Karpas-422 (cell line): Measurements from ENCODE around the gene BAHCC1. TPM values are rescaled to one million over a fixed set of nuclear protein-coding genes. Genes with fewer than 3 reads are reported as not detected.

Experiments used
- DNase-seq: peaks from one replicate; pipeline ENCODE4 v3.0.0-alpha.2; 2015
- H2AFZ ChIP-seq: fragments of 200-600 bp; sonication (generic); 2 replicates; pipeline ENCODE4 v1.6.1; 2014; ENCODE audit warnings: antibody characterized with exemption, low read length, mixed read lengths
- H3K27ac ChIP-seq: fragments of 200-600 bp; sonication (generic); 2 replicates; pipeline ENCODE4 v1.5.1; 2014; ENCODE audit warnings: mild to moderate bottlenecking, low read length, moderate library complexity
- H3K27me3 ChIP-seq: fragments of 200-600 bp; sonication (generic); 2 replicates; pipeline ENCODE4 v1.6.1; 2014; ENCODE audit warnings: low read length, mixed read lengths
- H3K36me3 ChIP-seq: fragments of 200-600 bp; sonication (generic); 2 replicates; pipeline ENCODE4 v1.6.1; 2014; ENCODE audit warnings: low read length, mixed read lengths; ENCODE audit not compliant: insufficient read depth
- H3K4me1 ChIP-seq: fragments of 200-600 bp; sonication (generic); 2 replicates; pipeline ENCODE4 v1.6.1; 2014; ENCODE audit warnings: mild to moderate bottlenecking, low read length, mixed read lengths
- H3K4me2 ChIP-seq: fragments of 200-600 bp; sonication (generic); 2 replicates; pipeline ENCODE4 v1.6.1; 2014; ENCODE audit warnings: low read length, low read depth, mild to moderate bottlenecking; ENCODE audit not compliant: poor library complexity, severe bottlenecking
- H3K4me3 ChIP-seq: fragments of 200-600 bp; sonication (generic); 2 replicates; pipeline ENCODE4 v1.5.1; 2014; ENCODE audit warnings: mild to moderate bottlenecking, antibody characterized with exemption, low read length, mixed read lengths
- H3K79me2 ChIP-seq: fragments of 200-600 bp; sonication (generic); 2 replicates; pipeline ENCODE4 v1.6.1; 2014; ENCODE audit warnings: mild to moderate bottlenecking, low read length, mixed read lengths
- H3K9ac ChIP-seq: fragments of 200-600 bp; sonication (generic); 2 replicates; pipeline ENCODE4 v1.6.0; 2014; ENCODE audit warnings: low read length
- H3K9me2 ChIP-seq: fragments of 200-600 bp; sonication (generic), shearing (Covaris generic); replicated peaks from 2 replicates; pipeline ENCODE4 v1.6.0; 2014; ENCODE audit warnings: mild to moderate bottlenecking, low read length, moderate library complexity; ENCODE audit not compliant: insufficient read depth
- H3K9me3 ChIP-seq: fragments of 300-700, 200-600 bp; sonication (generic); 2 replicates; pipeline ENCODE4 v1.6.1; 2014; ENCODE audit warnings: low read length, mixed read lengths
- H4K20me1 ChIP-seq: fragments of 200-600 bp; sonication (generic); 2 replicates; pipeline ENCODE4 v1.6.1; 2014; ENCODE audit warnings: mild to moderate bottlenecking, antibody characterized with exemption, low read length, low read depth; ENCODE audit not compliant: insufficient read depth
- total RNA-seq: library from RNA; depleted of rRNA; stranded (reverse); fragments of >200 nt; shearing (Covaris generic); gene quantifications from 2 replicates; pipeline ENCODE4 v1.2.3, GENCODE V29; 2014; ENCODE audit warnings: low replicate concordance

Gene BAHCC1
- total RNA-seq, 1 experiment from 2014 or later = not detected

DNA sequence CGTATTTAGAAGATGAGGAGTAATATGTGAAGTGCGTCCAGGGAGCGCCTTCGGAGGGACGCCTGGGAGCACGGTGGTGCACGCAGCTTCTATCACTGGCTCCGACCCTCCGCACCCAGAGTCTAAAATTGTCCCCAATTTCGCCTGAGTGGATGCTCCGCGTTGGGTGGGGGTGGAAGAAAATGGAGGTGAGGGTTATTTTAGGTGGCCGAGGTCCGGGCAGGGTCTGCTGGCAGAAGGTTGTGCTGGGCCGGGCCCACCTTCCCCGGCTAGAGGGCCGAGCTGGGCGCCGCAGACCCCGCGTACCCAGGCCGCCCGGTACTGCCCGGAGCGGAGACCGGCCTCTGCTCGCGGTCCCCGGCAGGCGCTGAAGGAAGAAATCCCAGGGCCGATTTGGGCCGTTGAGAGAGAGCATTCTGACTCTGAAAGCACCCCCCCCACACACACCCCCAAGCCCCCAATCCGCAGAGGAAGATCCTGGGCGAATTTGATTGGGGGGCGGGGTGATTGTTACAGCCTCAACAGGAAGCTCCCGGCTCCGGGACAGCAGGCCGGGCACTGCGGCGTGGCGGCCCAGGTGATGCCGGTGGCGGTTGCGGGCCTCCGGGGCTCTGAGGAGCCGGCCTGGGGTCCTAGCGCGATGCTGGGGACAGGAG lies 3.0 kb downstream of the BAHCC1 start:
- H3K4me3 ChIP-seq = no peak overlapping the region
- no peak overlapping the region for H3K4me2 ChIP-seq
- H3K9ac ChIP-seq = no peak overlapping the region
- H3K9me2 ChIP-seq = no peaks in the 10 kb centered on the region
- no peaks in the 10 kb centered on the region for H3K9me3 ChIP-seq
- H3K27ac ChIP-seq = no peak overlapping the region
- no peaks in the 10 kb centered on the region for H4K20me1 ChIP-seq
- no peaks in the 10 kb centered on the region for H3K79me2 ChIP-seq
- peaks cover 7% of the 10 kb centered on the region for H3K4me1 ChIP-seq
- no peaks in the 10 kb centered on the region for H3K27me3 ChIP-seq
- DNase-seq = no peak
- no peaks in the 10 kb centered on the region for H3K36me3 ChIP-seq
- no peak overlapping the region for H2AFZ ChIP-seq

- Histone ChIP-seq H3K79me2 (no peaks in the 10 kb centered on the region), H2AFZ (no peak overlapping the region), H3K9me2 (no peaks in the 10 kb centered on the region), H3K9ac (no peak overlapping the region), H3K36me3 (no peaks in the 10 kb centered on the region), H4K20me1 (no peaks in the 10 kb centered on the region), H3K27me3 (no peaks in the 10 kb centered on the region), H3K4me1 (peaks cover 7% of the 10 kb centered on the region), H3K27ac (no peak overlapping the region), H3K4me2 (no peak overlapping the region), H3K9me3 (no peaks in the 10 kb centered on the region), H3K4me3 (no peak overlapping the region)
- no peak for DNase-seq
These were observed 3.7 kb downstream of the BAHCC1 start for GRCh38 chr17:81398832-81399411.

DNA sequence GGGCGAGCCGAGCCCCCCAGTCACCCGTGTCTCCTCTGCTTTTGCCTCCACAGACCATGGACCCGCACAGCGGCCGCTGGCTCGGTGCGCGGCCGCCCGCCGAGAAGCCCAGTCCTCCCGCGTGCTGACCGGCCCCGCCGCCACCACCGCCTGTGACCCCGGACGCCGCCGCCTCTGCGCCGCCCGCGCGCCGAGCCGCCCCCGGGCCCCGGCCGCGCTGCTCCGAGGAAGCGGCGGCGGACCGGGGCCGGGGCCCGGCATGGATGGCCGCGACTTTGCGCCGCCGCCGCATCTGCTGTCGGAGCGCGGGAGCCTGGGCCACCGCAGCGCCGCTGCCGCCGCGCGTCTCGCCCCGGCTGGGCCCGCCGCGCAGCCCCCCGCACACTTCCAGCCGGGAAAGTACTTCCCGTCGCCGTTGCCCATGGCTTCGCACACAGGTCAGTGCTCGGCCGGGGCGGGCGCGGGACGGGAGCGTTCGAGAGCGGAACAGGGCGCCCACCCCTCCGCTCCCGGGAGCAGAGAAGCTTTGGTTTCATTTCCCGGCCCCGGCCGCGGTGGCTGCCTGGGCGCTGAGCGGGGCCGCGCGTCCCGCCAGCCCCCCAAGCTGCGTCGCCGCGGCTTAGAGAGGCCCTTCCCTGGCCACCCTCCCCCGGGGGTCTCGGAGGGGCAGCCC lies 4.4 kb downstream of the BAHCC1 start:
- DNase-seq = no peak
- Histone ChIP-seq H3K4me2 (no peak overlapping the region), H3K4me3 (no peak overlapping the region)

DNA sequence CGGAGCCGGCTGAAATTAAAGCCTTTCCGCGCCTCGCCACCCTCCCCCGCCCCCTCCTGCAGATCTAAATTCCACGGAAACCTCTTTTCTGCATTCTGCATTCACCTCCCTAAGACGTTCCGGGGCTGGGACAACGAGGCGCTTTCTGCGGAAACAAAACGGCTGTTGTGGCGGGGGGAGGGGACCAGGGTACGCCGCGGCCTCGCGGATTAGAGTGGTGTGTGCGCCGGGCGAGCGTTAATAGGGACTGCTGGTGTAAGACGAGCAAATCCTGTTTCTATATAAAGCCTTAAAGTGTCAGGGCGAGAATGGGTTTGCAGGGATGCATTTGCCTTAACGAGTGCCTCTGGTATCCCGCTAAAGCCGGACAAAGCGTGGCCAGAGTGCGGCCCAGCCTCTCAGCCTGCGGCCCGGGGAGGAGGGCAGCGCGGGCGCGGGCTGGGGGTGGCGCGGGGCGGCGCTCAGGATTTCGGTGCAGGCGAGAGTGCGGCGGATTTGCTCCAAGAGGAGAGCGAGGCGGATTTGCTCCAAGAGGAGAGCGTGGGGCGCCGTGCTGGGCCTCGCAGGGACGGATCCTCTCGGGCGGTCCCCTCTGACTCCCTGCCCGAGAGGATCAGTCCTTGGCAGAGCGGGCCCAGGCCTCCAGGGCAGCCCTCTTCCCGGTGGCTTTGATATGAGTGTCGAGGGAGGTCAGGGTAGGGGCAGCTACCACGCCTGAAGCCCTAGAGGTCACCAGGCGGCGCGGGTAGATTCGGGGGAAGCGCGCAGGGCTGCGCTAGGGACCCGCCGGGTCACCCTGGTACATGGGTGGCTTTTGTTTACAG lies 5.1 kb downstream of the BAHCC1 start:
- H2AFZ ChIP-seq = no peak overlapping the region
- H3K27ac ChIP-seq = no peak overlapping the region
- no peaks in the 10 kb centered on the region for H3K79me2 ChIP-seq
- no peaks in the 10 kb centered on the region for H4K20me1 ChIP-seq
- no peak for DNase-seq
- no peaks in the 10 kb centered on the region for H3K27me3 ChIP-seq
- peaks cover 7% of the 10 kb centered on the region for H3K4me1 ChIP-seq
- H3K9me2 ChIP-seq = no peaks in the 10 kb centered on the region
- H3K9me3 ChIP-seq = no peaks in the 10 kb centered on the region
- no peak overlapping the region for H3K9ac ChIP-seq
- H3K36me3 ChIP-seq = no peaks in the 10 kb centered on the region
- no peak overlapping the region for H3K4me2 ChIP-seq
- no peak overlapping the region for H3K4me3 ChIP-seq

More for the DNA sequence above, 4.4 kb downstream of the BAHCC1 start:
- Histone ChIP-seq H3K9ac (no peak overlapping the region), H3K36me3 (no peaks in the 10 kb centered on the region), H3K9me2 (no peaks in the 10 kb centered on the region), H3K27ac (no peak overlapping the region), H3K9me3 (no peaks in the 10 kb centered on the region), H4K20me1 (no peaks in the 10 kb centered on the region), H3K27me3 (no peaks in the 10 kb centered on the region), H3K4me1 (peaks cover 7% of the 10 kb centered on the region), H3K79me2 (no peaks in the 10 kb centered on the region), H2AFZ (no peak overlapping the region)

DNA sequence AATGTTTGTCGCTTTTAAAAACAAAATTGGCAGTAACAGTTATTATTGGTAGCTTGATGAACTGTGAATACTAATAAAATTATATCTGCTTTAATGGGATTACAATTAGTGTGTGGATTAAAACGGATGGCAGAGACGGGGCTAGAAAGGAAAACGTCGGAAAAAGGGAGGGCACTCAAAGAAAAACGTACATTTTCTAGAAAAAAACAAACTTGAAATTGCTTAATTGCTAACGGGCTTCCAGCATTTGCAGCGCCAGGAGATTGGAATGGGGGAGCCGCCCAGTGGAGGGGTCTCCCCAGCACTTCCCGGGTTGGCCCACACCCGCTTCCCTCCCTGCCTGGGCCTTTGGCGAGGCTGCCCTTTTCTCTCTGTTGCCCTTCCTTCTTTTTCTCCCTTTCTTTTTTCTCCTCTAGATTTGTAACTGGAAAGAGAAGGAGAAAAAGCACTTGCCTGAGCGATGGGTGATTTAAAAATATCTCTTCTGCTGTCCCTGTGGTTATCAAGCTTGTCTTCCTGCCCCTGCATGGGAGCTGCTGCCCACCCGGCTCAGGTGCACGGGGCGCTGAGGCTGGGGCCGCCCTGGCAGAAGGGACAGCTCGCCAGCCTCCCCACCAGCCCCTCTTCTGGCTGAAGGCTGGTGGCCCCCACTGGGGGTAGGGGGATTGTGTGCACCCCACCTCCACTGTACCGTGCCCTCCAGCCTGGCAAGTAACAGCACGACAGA lies 5.9 kb downstream of the BAHCC1 start:
- no peak overlapping the region for H2AFZ ChIP-seq
- H3K4me1 ChIP-seq = peaks cover 7% of the 10 kb centered on the region
- no peaks in the 10 kb centered on the region for H3K27me3 ChIP-seq
- no peak for DNase-seq
- no peaks in the 10 kb centered on the region for H3K9me2 ChIP-seq
- no peaks in the 10 kb centered on the region for H4K20me1 ChIP-seq
- H3K4me3 ChIP-seq = no peak overlapping the region
- H3K9me3 ChIP-seq = no peaks in the 10 kb centered on the region
- H3K79me2 ChIP-seq = no peaks in the 10 kb centered on the region
- no peaks in the 10 kb centered on the region for H3K36me3 ChIP-seq
- 0 out of 2 replicates have a peak overlapping the region, but pooled peaks have one; percentile 26 for H3K9ac ChIP-seq
- H3K4me2 ChIP-seq = no peak overlapping the region
- no peak overlapping the region for H3K27ac ChIP-seq

DNA sequence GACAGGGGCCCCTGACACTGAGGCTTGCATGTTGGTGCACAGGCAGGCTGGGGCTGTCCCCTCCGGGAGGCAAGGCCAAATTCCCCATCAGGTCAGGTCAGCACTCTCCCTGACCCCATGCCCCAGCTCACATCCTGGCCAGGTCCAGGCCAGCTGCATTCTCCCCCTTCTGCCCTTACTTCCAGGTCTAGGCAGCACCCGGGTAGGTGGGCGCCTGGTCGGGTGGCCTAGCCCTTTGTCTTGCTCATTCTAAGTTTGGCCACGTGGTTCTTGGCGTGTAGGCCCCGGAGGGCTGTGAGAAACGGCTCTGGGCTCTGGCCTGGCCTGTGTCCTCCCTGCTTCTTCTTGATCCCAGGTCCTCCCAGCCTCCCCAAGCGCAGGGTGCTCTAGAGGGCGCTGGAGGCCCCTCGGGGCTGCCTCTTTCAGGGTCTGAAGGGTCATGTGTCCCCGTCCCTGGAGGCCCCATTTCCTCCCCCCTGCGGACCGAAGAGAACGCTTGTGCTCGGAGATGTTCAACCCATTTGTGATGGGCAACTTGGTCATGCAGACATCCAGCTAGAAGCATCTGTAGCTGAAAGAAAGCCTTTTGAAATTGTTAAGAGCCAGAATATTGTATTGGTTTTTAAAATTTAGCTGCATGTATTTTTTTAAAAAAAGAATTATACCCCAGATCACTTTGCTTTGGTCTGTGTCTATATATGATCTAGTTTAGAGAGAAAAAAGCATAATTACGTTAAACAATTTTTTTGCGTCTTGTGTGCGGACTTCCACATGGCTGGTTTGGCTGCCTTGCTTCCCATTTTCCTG lies 6.7 kb downstream of the BAHCC1 start:
- no peak overlapping the region for H2AFZ ChIP-seq
- peak; percentile 75 for DNase-seq
- H3K4me1 ChIP-seq = peaks cover 7% of the 10 kb centered on the region
- H3K9me3 ChIP-seq = no peaks in the 10 kb centered on the region
- no peak overlapping the region for H3K4me2 ChIP-seq
- no peaks in the 10 kb centered on the region for H4K20me1 ChIP-seq
- H3K9me2 ChIP-seq = no peaks in the 10 kb centered on the region
- H3K9ac ChIP-seq = peak overlapping the region; percentile 26; the same call in 1 of the 2 replicates
- H3K4me3 ChIP-seq = no peak overlapping the region
- no peaks in the 10 kb centered on the region for H3K27me3 ChIP-seq
- H3K27ac ChIP-seq = no peak overlapping the region
- no peaks in the 10 kb centered on the region for H3K79me2 ChIP-seq
- no peaks in the 10 kb centered on the region for H3K36me3 ChIP-seq

DNA sequence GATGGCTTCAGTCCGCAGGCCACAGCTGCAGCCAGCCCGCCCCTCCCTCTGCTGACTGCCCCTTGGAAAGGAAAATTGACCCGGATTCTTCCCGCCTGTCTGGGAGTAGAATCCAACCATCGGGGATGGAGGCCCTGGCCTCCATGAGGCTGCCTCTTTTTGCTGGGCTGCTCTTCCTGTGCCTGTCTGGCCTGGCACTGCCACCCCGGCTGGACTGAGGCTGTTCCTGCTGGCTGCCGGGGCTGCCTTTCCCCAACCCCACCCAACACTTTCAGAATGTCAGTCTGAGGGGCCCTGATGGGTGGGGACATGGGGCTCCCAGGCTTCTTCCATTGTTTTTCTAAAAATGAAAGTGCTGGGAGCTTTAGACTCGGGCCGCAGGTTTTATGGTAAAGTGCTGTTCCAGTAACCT lies 7.3 kb downstream of the BAHCC1 start:
- Histone ChIP-seq H3K4me3 (no peak overlapping the region), H3K9me2 (no peaks in the 10 kb centered on the region), H4K20me1 (no peaks in the 10 kb centered on the region), H3K4me1 (peaks cover 7% of the 10 kb centered on the region), H3K27me3 (no peaks in the 10 kb centered on the region), H3K9me3 (no peaks in the 10 kb centered on the region), H3K79me2 (no peaks in the 10 kb centered on the region), H3K9ac (no peak overlapping the region), H3K4me2 (no peak overlapping the region), H3K36me3 (no peaks in the 10 kb centered on the region), H3K27ac (no peak overlapping the region), H2AFZ (no peak overlapping the region)
- DNase-seq = no peak
